H1 (cell line): ENCODE measurements around the gene PTGES. TPM values are rescaled to one million over a fixed set of nuclear protein-coding genes. Genes with fewer than 3 reads are reported as not detected.

ENCODE experiments used
- CTCF ChIA-PET: fragments of 300-600 bp; sonication (Branson Sonifier 250); formaldehyde crosslinking; loops from one replicate; lab custom pipeline; 2021; ENCODE audit not compliant: partially characterized antibody; lab: Charles Lee
- POLR2A ChIA-PET: fragments of 300-600 bp; sonication (Branson Sonifier 250); formaldehyde crosslinking; loops from one replicate; lab custom pipeline; 2021; ENCODE audit warnings: inconsistent platforms; ENCODE audit not compliant: partially characterized antibody; lab: Charles Lee
- DNase-seq, 2 experiments: peaks; one replicate each; pipeline versions ENCODE4 v3.0.0 to v3.0.0-alpha.2; 2010 to 2022; ENCODE audit warnings: low spot score in 2 of 2, low read depth in 1 of 2, mixed read lengths in 1 of 2
- FAIRE-seq: peaks from 2 replicates; lab custom pipeline; 2011; peaks lifted over from hg19 to GRCh38; lab: Jason Lieb, UNC
- H2AFZ ChIP-seq: 2 replicates; pipeline ENCODE4 v1.8.1; 2012; ENCODE audit warnings: low read length, inconsistent platforms
- H2AK5ac ChIP-seq: 2 replicates; pipeline ENCODE4 v1.6.1; 2013; ENCODE audit warnings: low read depth, low read length
- H2BK120ac ChIP-seq: replicated peaks from 2 replicates; pipeline ENCODE3; 2013; ENCODE audit warnings: low read depth, low read length, inconsistent platforms
- H2BK12ac ChIP-seq: 2 replicates; pipeline ENCODE4 v1.6.1; 2013; ENCODE audit warnings: low read depth, low read length
- H2BK15ac ChIP-seq: 2 replicates; pipeline ENCODE4 v1.6.1; 2013; ENCODE audit warnings: low read length
- H2BK20ac ChIP-seq: 2 replicates; pipeline ENCODE4 v1.6.1; 2013; ENCODE audit warnings: low read length
- H2BK5ac ChIP-seq: 2 replicates; pipeline ENCODE4 v1.6.1; 2013; ENCODE audit warnings: low read depth, low read length
- H3K14ac ChIP-seq: 2 replicates; pipeline ENCODE4 v1.6.1; 2013; ENCODE audit warnings: inconsistent platforms; ENCODE audit not compliant: insufficient read length
- H3K18ac ChIP-seq: 2 replicates; pipeline ENCODE4 v1.6.1; 2013; ENCODE audit warnings: low read length; ENCODE audit errors: extremely low read depth
- H3K23ac ChIP-seq: 2 replicates; pipeline ENCODE4 v1.6.1; 2013; ENCODE audit warnings: inconsistent platforms; ENCODE audit not compliant: insufficient read length
- H3K23me2 ChIP-seq: 2 replicates; pipeline ENCODE4 v1.6.1; 2013; ENCODE audit warnings: low read depth, low read length
- H3K27ac ChIP-seq: 2 replicates; pipeline ENCODE4 v1.6.1; 2011; ENCODE audit warnings: low read depth, low read length, inconsistent platforms
- H3K27me3 ChIP-seq, 4 experiments: replicated peaks in 1 of 4; 1 replicate in 1 of 4; 2 replicates in 3 of 4; pipeline versions ENCODE4 v1.6.1 to v1.8.1; 2011 to 2013; ENCODE audit warnings: low read length in 3 of 4, mild to moderate bottlenecking in 3 of 4, inconsistent platforms in 2 of 4, mixed read lengths in 2 of 4, moderate library complexity in 1 of 4; ENCODE audit not compliant: control insufficient read depth in 3 of 4, insufficient read depth in 3 of 4; ENCODE audit errors: extremely low read depth in 1 of 4
- H3K36me3 ChIP-seq, 4 experiments: 2 replicates each; pipeline versions ENCODE4 v1.6.1 to v1.8.1; 2011 to 2013; ENCODE audit warnings: mild to moderate bottlenecking in 4 of 4, low read length in 3 of 4, moderate library complexity in 2 of 4, control low read depth in 1 of 4, inconsistent platforms in 1 of 4; ENCODE audit not compliant: insufficient read depth in 4 of 4, control insufficient read depth in 2 of 4
- H3K4ac ChIP-seq: replicated peaks from 2 replicates; pipeline ENCODE3; 2013; ENCODE audit warnings: low read length, low read depth, mixed read lengths, inconsistent platforms; ENCODE audit not compliant: insufficient read length
- H3K4me1 ChIP-seq, 4 experiments: replicated peaks in 1 of 4; 1 replicate in 1 of 4; 2 replicates in 3 of 4; pipeline versions ENCODE4 v1.6.1 to v1.8.1; 2011 to 2013; ENCODE audit warnings: low read length in 3 of 4, inconsistent platforms in 2 of 4, mixed read lengths in 1 of 4; ENCODE audit not compliant: insufficient read depth in 4 of 4, control insufficient read depth in 3 of 4
- H3K4me2 ChIP-seq, 2 experiments: 2 replicates each; pipeline versions ENCODE4 v1.6.1 to v1.8.1; 2011 to 2013; ENCODE audit warnings: low read depth in 2 of 2, low read length in 2 of 2, control low read depth in 1 of 2, inconsistent platforms in 1 of 2, mild to moderate bottlenecking in 1 of 2; ENCODE audit not compliant: insufficient read depth in 1 of 2
- H3K4me3 ChIP-seq, 4 experiments: fragments of 200-600, 300-600 bp in 1 of 4; sonication (generic), shearing (Covaris generic), sonication (Bioruptor Twin) in 1 of 4; 2 replicates each; pipeline versions ENCODE4 v1.5.1 to v1.8.1; 2011 to 2016; ENCODE audit warnings: low read length in 4 of 4, low read depth in 3 of 4, control low read depth in 2 of 4, inconsistent platforms in 2 of 4, mild to moderate bottlenecking in 2 of 4, mixed read lengths in 1 of 4, moderate library complexity in 1 of 4; ENCODE audit not compliant: insufficient read depth in 2 of 4; ENCODE audit errors: extremely low read depth in 1 of 4
- H3K56ac ChIP-seq: replicated peaks from 2 replicates; pipeline ENCODE3; 2013; ENCODE audit warnings: low read depth, mild to moderate bottlenecking, mixed read lengths, low read length, inconsistent platforms; ENCODE audit not compliant: insufficient read length
- H3K79me1 ChIP-seq: 2 replicates; pipeline ENCODE4 v1.6.1; 2013; ENCODE audit warnings: low read depth, low read length, control low read depth
- H3K79me2 ChIP-seq, 2 experiments: 2 replicates each; pipeline versions ENCODE4 v1.6.1 to v1.8.1; 2012 to 2013; ENCODE audit warnings: low read length in 2 of 2, mild to moderate bottlenecking in 2 of 2, inconsistent platforms in 1 of 2; ENCODE audit not compliant: insufficient read depth in 2 of 2, control insufficient read depth in 1 of 2
- H3K9ac ChIP-seq, 4 experiments: replicated peaks in 1 of 4; 1 replicate in 1 of 4; 2 replicates in 3 of 4; pipeline versions ENCODE4 v1.6.1 to v1.8.1; 2011 to 2013; ENCODE audit warnings: low read depth in 3 of 4, low read length in 3 of 4, control low read depth in 2 of 4, mild to moderate bottlenecking in 2 of 4, moderate library complexity in 2 of 4, inconsistent platforms in 1 of 4; ENCODE audit errors: extremely low read depth in 1 of 4
- H3K9me3 ChIP-seq, 2 experiments: 2 replicates each; pipeline versions ENCODE4 v1.6.1 to v1.8.1; 2012 to 2013; ENCODE audit warnings: mild to moderate bottlenecking in 2 of 2, moderate library complexity in 2 of 2, control low read depth in 1 of 2, inconsistent platforms in 1 of 2, low read depth in 1 of 2, low read length in 1 of 2, mixed read lengths in 1 of 2; ENCODE audit not compliant: insufficient read depth in 2 of 2
- H4K20me1 ChIP-seq, 2 experiments: replicated peaks in 1 of 2; 2 replicates each; pipeline versions ENCODE3 to v1.8.1; 2011 to 2013; ENCODE audit warnings: inconsistent platforms in 2 of 2, low read length in 2 of 2, mild to moderate bottlenecking in 1 of 2; ENCODE audit not compliant: insufficient read depth in 2 of 2, control insufficient read depth in 1 of 2
- H4K5ac ChIP-seq: 2 replicates; pipeline ENCODE4 v1.6.1; 2013; ENCODE audit warnings: low read length, low read depth, mixed read lengths, inconsistent platforms; ENCODE audit not compliant: insufficient read length
- H4K8ac ChIP-seq: 2 replicates; pipeline ENCODE4 v1.8.0; 2013; ENCODE audit warnings: mild to moderate bottlenecking, moderate library complexity, low read length, inconsistent platforms; ENCODE audit not compliant: insufficient read depth; ENCODE audit errors: extremely low read depth
- H4K91ac ChIP-seq: replicated peaks from 2 replicates; pipeline ENCODE3; 2013; ENCODE audit warnings: low read length, mixed read lengths, inconsistent platforms; ENCODE audit not compliant: insufficient read length
- ATF3 ChIP-seq: IDR thresholded peaks from 2 replicates; pipeline ENCODE4 v1.6.1; 2011; ENCODE audit warnings: low read depth, mild to moderate bottlenecking, low read length; ENCODE audit not compliant: insufficient read depth
- NANOG ChIP-seq: IDR thresholded peaks from 2 replicates; pipeline ENCODE4 v1.6.1; 2011; ENCODE audit warnings: low read length, low read depth, mild to moderate bottlenecking, inconsistent platforms; ENCODE audit not compliant: insufficient read depth, poor library complexity, severe bottlenecking
- NRF1 ChIP-seq: IDR thresholded peaks from 2 replicates; pipeline ENCODE4 v1.6.1; 2011; ENCODE audit warnings: mild to moderate bottlenecking, low read depth, low read length, improper control_type of control experiment
- RAD21 ChIP-seq, 2 experiments: IDR thresholded peaks in 1 of 2; conservative IDR thresholded peaks in 1 of 2; 2 replicates each; pipeline ENCODE4 v1.6.1; 2011; ENCODE audit warnings: low read depth in 2 of 2, low read length in 2 of 2, improper control_type of control experiment in 1 of 2, inconsistent platforms in 1 of 2, mild to moderate bottlenecking in 1 of 2, moderate library complexity in 1 of 2
- RFX5 ChIP-seq: IDR thresholded peaks from 2 replicates; pipeline ENCODE4 v1.6.1; 2011; ENCODE audit warnings: low read depth, low read length, improper control_type of control experiment, borderline replicate concordance
- SIN3A ChIP-seq, 2 experiments: IDR thresholded peaks in 1 of 2; conservative IDR thresholded peaks in 1 of 2; 2 replicates each; pipeline ENCODE4 v1.6.1; 2011 to 2012; ENCODE audit warnings: low read length in 2 of 2, improper control_type of control experiment in 1 of 2, low read depth in 1 of 2, mild to moderate bottlenecking in 1 of 2
- WGBS, 2 experiments: shearing (Covaris generic) in 1 of 2; methylation state at CpG; one replicate each; pipeline versions ENCODE4 v1.1.6 to v1.1.7; 2013 to 2015; ENCODE audit warnings: low lambda C conversion rate in 2 of 2, mixed read lengths in 2 of 2, inconsistent platforms in 1 of 2, low coverage in 1 of 2, missing lambda C conversion rate in 1 of 2; ENCODE audit not compliant: insufficient replicate concordance in 2 of 2, insufficient coverage in 1 of 2, insufficient read length in 1 of 2; ENCODE audit errors: extremely low coverage in 1 of 2, missing lambda C conversion rate in 1 of 2; 5-methylcytosine and 5-hydroxymethylcytosine counted together
- polyA plus RNA-seq, 7 experiments: library from polyadenylated mRNA; depleted of rRNA in 3 of 7; stranded (reverse) in 5 of 7; unstranded in 2 of 7; fragments of >200 nt in 5 of 7; fragments of 200-250 nt in 2 of 7; gene quantifications; 1 replicate in 5 of 7; 2 replicates in 1 of 7; 4 replicates in 1 of 7; pipeline versions ENCODE4 v1.2.1 to v1.2.3, GENCODE V29; 2011 to 2013; ENCODE audit warnings: missing spikeins in 2 of 7, mixed read lengths in 2 of 7
- total RNA-seq: library from RNA; stranded (reverse); fragmentation: NEBNext Ultra II Directional; extraction: Animal tissue kit (Norgen Biotek cat#: 25700); gene quantifications from 2 replicates; pipeline ENCODE4 v1.2.1, GENCODE V29; 2021

The PTGES gene
- total and polyA plus RNA-seq, 2 of the 8 experiments (the other 6 are each of a cell fraction or from before 2014, with no cell fraction given), result 3.2 to 5.1 TPM

DNA sequence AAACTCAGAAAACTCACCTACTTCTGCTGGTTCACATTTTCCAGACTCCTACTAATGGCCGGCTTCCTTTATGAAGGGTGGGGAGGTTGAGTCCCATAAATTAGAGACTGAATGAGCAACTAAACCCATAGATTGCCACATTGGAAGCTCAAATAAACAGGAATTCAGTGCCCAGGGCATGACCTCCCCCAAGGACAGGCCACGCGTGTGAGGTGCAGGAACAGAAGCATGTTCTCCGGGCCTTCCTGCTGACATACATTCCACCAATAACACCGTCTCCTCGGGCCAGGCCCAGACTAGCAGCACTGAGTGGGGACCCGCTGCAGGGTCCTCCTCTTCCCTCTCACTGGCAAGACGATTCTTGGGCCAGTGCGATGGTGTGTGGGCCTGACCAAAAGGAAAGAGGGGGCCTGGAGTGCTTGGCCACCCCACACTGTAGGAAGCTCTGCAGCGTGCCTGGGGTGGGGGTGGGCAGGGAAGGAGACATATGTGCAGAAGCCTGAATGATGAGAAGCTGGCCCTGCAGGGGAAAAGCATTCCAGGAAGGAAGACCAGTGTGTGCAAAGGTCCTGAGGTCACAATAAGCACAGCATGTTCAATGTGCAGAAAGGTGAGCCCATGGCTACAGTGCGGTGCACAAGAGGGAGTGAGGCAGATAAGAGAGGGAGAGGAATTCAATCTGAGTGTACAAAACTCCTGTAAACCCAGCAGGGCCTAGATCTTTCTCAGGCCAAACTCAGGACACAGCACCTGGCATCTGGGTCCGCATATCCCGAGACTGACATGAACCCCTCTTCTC lies 12.0 kb downstream of the PTGES start:
- Histone ChIP-seq H3K4ac (no peak overlapping the region), H2AK5ac (no peak overlapping the region), H2BK5ac (no peak overlapping the region), H3K56ac (no peak overlapping the region), H3K9me3 (no peaks in the 10 kb centered on the region), H2BK20ac (no peak overlapping the region), H3K4me2 (no peak overlapping the region), H4K91ac (no peak overlapping the region), H3K79me2 (no peaks in the 10 kb centered on the region), H2AFZ (no peak overlapping the region), H3K14ac (no peak overlapping the region), H3K4me1 (peaks cover 0 to 4% (median 1%) of the 10 kb centered on the region in 4 experiments; a peak in 5 of 7 replicates), H3K23me2 (peaks cover 4% of the 10 kb centered on the region), H3K36me3 (no peaks in the 10 kb centered on the region), H4K20me1 (no peaks in the 10 kb centered on the region), H3K18ac (no peak overlapping the region), H3K23ac (no peak overlapping the region), H3K4me3 (no peak overlapping the region), H3K27ac (no peak overlapping the region), H4K8ac (no peak overlapping the region), H2BK12ac (no peak overlapping the region), H2BK120ac (no peak overlapping the region), H3K27me3 (no peaks in the 10 kb centered on the region; a peak in 2 of 7 replicates), H3K79me1 (no peaks in the 10 kb centered on the region), H3K9ac (no peak overlapping the region), H2BK15ac (no peak overlapping the region), H4K5ac (no peak overlapping the region)
- DNase-seq (no peak), FAIRE-seq (no peak)
- TF ChIP-seq ATF3 (no peak), RFX5 (no peak), RAD21 (IDR thresholded peaks at IDR 0.05 in 1 of 2, conservative IDR thresholded peaks at IDR 0.05 in 1 of 2; ENCODE audit: low read depth in 2 of 2, low read length in 2 of 2) (no peak), SIN3A (conservative IDR thresholded peaks at IDR 0.05 in 1 of 2, IDR thresholded peaks at IDR 0.05 in 1 of 2; ENCODE audit: low read depth in 1 of 2, low read length in 2 of 2) (no peak), NANOG (no peak), NRF1 (no peak)
- ChIA-PET POLR2A (interaction anchor here (1.3 kb wide), 1 partner anchor 15 kb away, joined by 3 read pairs; no protein-coding TSS in a partner anchor), CTCF (interaction anchor here (0.8 to 12.9 kb wide), 10 partner anchors 9 to 51 kb away, joined by 3 to 250 read pairs (median 6); no protein-coding TSS in a partner anchor)
- 86% methylated on average over 12 of the region's 13 CpGs; no CpG with 5 or more reads in 1 of the 2 experiments for WGBS, 2 experiments
